GM12878 (cell line): Measurements from ENCODE around the gene GPR89B. TPM values are rescaled to one million over a fixed set of nuclear protein-coding genes. Genes with fewer than 3 reads are reported as not detected.
"Not testable (repeated sequence)": the region's sequence is repeated elsewhere in the genome, so short reads cannot be mapped to it uniquely, and the experiment has no call there.

ENCODE experiments used
- ATAC-seq: fragments of 200-7000 bp; cut with Tn5 transposase; 3 replicates; pipeline ENCODE4 v1.9.1; 2020; ENCODE audit warnings: mild to moderate bottlenecking, moderate library complexity
- BruUV-seq: library from RNA; stranded (reverse); fragments of 400-500 nt; replicated peaks from 2 replicates; lab custom pipeline; 2021; lab: Mats Ljungman, UMichigan
- CTCF ChIA-PET: fragments of 300-600 bp; sonication (Branson Sonifier 250); formaldehyde crosslinking; extraction: SDS; loops from one replicate; lab custom pipeline; 2021; ENCODE audit warnings: inconsistent platforms; lab: Yijun Ruan, JAX
- POLR2A ChIA-PET: fragments of 350-600 bp; formaldehyde crosslinking; extraction: SDS; loops from one replicate; lab custom pipeline; 2021; ENCODE audit warnings: inconsistent platforms; lab: Charles Lee
- RAD21 ChIA-PET: fragments of 300-600 bp; sonication (Branson Sonifier 250); formaldehyde crosslinking; loops from one replicate; lab custom pipeline; 2023; ENCODE audit warnings: antibody characterized with exemption; ENCODE audit not compliant: unreplicated experiment; lab: Charles Lee
- SMC1A ChIA-PET: fragments of 300-600 bp; sonication (Branson Sonifier 250); formaldehyde crosslinking; loops from one replicate; lab custom pipeline; 2023; ENCODE audit not compliant: unreplicated experiment, uncharacterized antibody; lab: Charles Lee
- DNase-seq: peaks from one replicate; pipeline ENCODE4 v3.0.0-alpha.2; 2011; ENCODE audit warnings: low read depth, low spot score
- FAIRE-seq: peaks from 3 replicates; lab custom pipeline; 2011; peaks lifted over from hg19 to GRCh38; lab: Jason Lieb, UNC
- H2AFZ ChIP-seq: 2 replicates; pipeline ENCODE4 v1.6.0; 2011; ENCODE audit warnings: low read depth, low read length, control low read depth; ENCODE audit not compliant: control insufficient read depth
- H3K27ac ChIP-seq: 2 replicates; pipeline ENCODE4 v1.5.1; 2011; ENCODE audit warnings: control low read depth; ENCODE audit not compliant: control insufficient read depth, insufficient read depth
- H3K27me3 ChIP-seq, 2 experiments: replicated peaks in 1 of 2; 2 replicates each; pipeline versions ENCODE4 v1.6.0 to v1.6.1; 2011; ENCODE audit warnings: low read length in 1 of 2; ENCODE audit not compliant: control insufficient read depth in 2 of 2, insufficient read depth in 2 of 2
- H3K36me3 ChIP-seq, 2 experiments: 2 replicates each; pipeline ENCODE4 v1.5.1; 2011; ENCODE audit warnings: low read length in 1 of 2; ENCODE audit not compliant: control insufficient read depth in 2 of 2, insufficient read depth in 2 of 2
- H3K4me1 ChIP-seq: 2 replicates; pipeline ENCODE4 v1.6.1; 2011; ENCODE audit warnings: mild to moderate bottlenecking, low read length, moderate library complexity, mixed read lengths; ENCODE audit not compliant: control insufficient read depth, insufficient read depth
- H3K4me2 ChIP-seq: 2 replicates; pipeline ENCODE4 v1.6.0; 2011; ENCODE audit warnings: control low read depth; ENCODE audit not compliant: control insufficient read depth, insufficient read depth
- H3K4me3 ChIP-seq: fragments of 200-600 bp; sonication (generic); 2 replicates; pipeline ENCODE4 v1.5.1; 2016
- H3K79me2 ChIP-seq: 2 replicates; pipeline ENCODE4 v1.6.0; 2011; ENCODE audit warnings: low read length; ENCODE audit not compliant: control insufficient read depth, insufficient read depth
- H3K9ac ChIP-seq: 2 replicates; pipeline ENCODE4 v1.8.0; 2011; ENCODE audit warnings: low read length, control low read depth, mixed read lengths; ENCODE audit not compliant: control insufficient read depth, insufficient read depth
- H3K9me3 ChIP-seq: replicated peaks from 3 replicates; pipeline ENCODE4 v1.5.1; 2011; ENCODE audit warnings: mild to moderate bottlenecking, low read length; ENCODE audit not compliant: control insufficient read depth, insufficient read depth
- H4K20me1 ChIP-seq: 2 replicates; pipeline ENCODE4 v1.6.0; 2011; ENCODE audit not compliant: control insufficient read depth, insufficient read depth
- ATF7 ChIP-seq: fragments of 450-650 bp; IDR thresholded peaks from 2 replicates; pipeline ENCODE4 v1.6.1; 2016; ENCODE audit warnings: low read depth, mild to moderate bottlenecking
- DPF2 ChIP-seq: fragments of 450-650 bp; IDR thresholded peaks from 2 replicates; pipeline ENCODE4 v1.6.1; 2017; ENCODE audit warnings: mild to moderate bottlenecking
- HDAC6 ChIP-seq: fragments of 200-600 bp; sonication (generic); IDR thresholded peaks from one replicate; pipeline ENCODE4 v1.8.0; 2017; ENCODE audit warnings: antibody characterized with exemption; ENCODE audit not compliant: unreplicated experiment
- JUNB ChIP-seq: IDR thresholded peaks from 2 replicates; pipeline ENCODE4 v1.6.1; 2016; ENCODE audit warnings: antibody characterized with exemption, mild to moderate bottlenecking
- MTA2 ChIP-seq: fragments of 450-650 bp; IDR thresholded peaks from 2 replicates; pipeline ENCODE4 v1.6.1; 2016; ENCODE audit warnings: low read depth, mild to moderate bottlenecking, moderate library complexity
- PBX3 ChIP-seq: IDR thresholded peaks from 2 replicates; pipeline ENCODE4 v1.6.1; 2011; ENCODE audit warnings: mild to moderate bottlenecking, low read depth, low read length, moderate library complexity; ENCODE audit not compliant: insufficient replicate concordance
- POU2F2 ChIP-seq: IDR thresholded peaks from 3 replicates; pipeline ENCODE4 v1.6.1; 2011; ENCODE audit warnings: low read depth, mild to moderate bottlenecking, low read length, borderline replicate concordance
- ZNF207 ChIP-seq: fragments of 450-650 bp; IDR thresholded peaks from 2 replicates; pipeline ENCODE4 v1.6.1; 2014; ENCODE audit warnings: antibody characterized with exemption, mild to moderate bottlenecking, borderline replicate concordance
- ZNF687 ChIP-seq: fragments of 450-650 bp; IDR thresholded peaks from 2 replicates; pipeline ENCODE4 v1.6.1; 2017; ENCODE audit warnings: mild to moderate bottlenecking, moderate library complexity
- WGBS: methylation state at CpG from one replicate; pipeline ENCODE4 v1.1.6; 2016; ENCODE audit warnings: low lambda C conversion rate; ENCODE audit not compliant: insufficient replicate concordance, insufficient coverage; ENCODE audit errors: missing lambda C conversion rate; 5-methylcytosine and 5-hydroxymethylcytosine counted together
- in situ Hi-C: fragments of 300-500 bp; cut with MboI; formaldehyde crosslinking; loops from 9 replicates; pipeline ENCODE4 v1.14.3; 2018; ENCODE audit warnings: mixed read lengths
- intact Hi-C: fragments of 100-400 bp; cut with micrococcal nuclease; formaldehyde crosslinking; loops from one replicate; pipeline ENCODE4 v1.14.2; 2022; ENCODE audit not compliant: unreplicated experiment
- polyA plus RNA-seq, 11 experiments: library from polyadenylated mRNA; depleted of rRNA in 4 of 11; unstranded in 6 of 11; stranded (reverse) in 5 of 11; fragments of >200 nt; fragmentation: Nextera tagmentation in 4 of 11; fragmentation: Illumina TruSeq in 1 of 11; extraction: Ambion mirVana in 4 of 11; extraction: Trizol in 1 of 11; gene quantifications; 1 replicate in 1 of 11; 2 replicates in 10 of 11; pipeline versions ENCODE4 v1.2.1 to v1.2.3, GENCODE V29; 2011 to 2016; ENCODE audit warnings: inconsistent platforms in 2 of 11, missing spikeins in 2 of 11, low read depth in 1 of 11
- total RNA-seq, 4 experiments: library from RNA; depleted of rRNA in 3 of 4; stranded (reverse); fragments of >200 nt in 3 of 4; fragmentation: Illumina TruSeq in 1 of 4; extraction: Trizol in 1 of 4; gene quantifications; 2 replicates each; pipeline versions ENCODE4 v1.2.1 to v1.2.3, GENCODE V29; 2013 to 2021

GPR89B gene
- total and polyA plus RNA-seq, 10 of the 15 experiments (the other 5 are each of a cell fraction or from before 2014, with no cell fraction given): 7.5 to 28.9 (median 16.6) TPM

GRCh38 chr1:148037850-148038461 lies 109.7 kb downstream of the GPR89B start:
- BruUV-seq, H3K9me3 ChIP-seq, RAD21 ChIA-PET, DNase-seq, H3K27ac ChIP-seq, in situ Hi-C loops, SMC1A ChIA-PET, H3K27me3 ChIP-seq, H3K4me1 ChIP-seq, H3K79me2 ChIP-seq, CTCF ChIA-PET, H4K20me1 ChIP-seq, POLR2A ChIA-PET, FAIRE-seq, intact Hi-C loops, H3K36me3 ChIP-seq, H3K4me3 ChIP-seq, H2AFZ ChIP-seq, H3K9ac ChIP-seq: not testable (repeated sequence)
- H3K4me2 ChIP-seq: peak overlapping the region; percentile 31; the same call in 1 of the 2 replicates
- ATAC-seq: peak; percentile 34
- 0% methylated on average over 5 of the region's 21 CpGs for WGBS

GRCh38 chr1:148038462-148039333 lies 110.5 kb downstream of the GPR89B start:
- peak overlapping the region; percentile 37; the same call in 1 of the 2 replicates for H3K27ac ChIP-seq
- FAIRE-seq, H4K20me1 ChIP-seq, SMC1A ChIA-PET, RAD21 ChIA-PET, H3K9me3 ChIP-seq, intact Hi-C loops, H3K36me3 ChIP-seq, H3K4me3 ChIP-seq, H3K79me2 ChIP-seq, H3K4me1 ChIP-seq, POLR2A ChIA-PET, in situ Hi-C loops, H3K27me3 ChIP-seq, CTCF ChIA-PET: not testable (repeated sequence)
- H3K4me2 ChIP-seq: peak overlapping the region; percentile 31; the same call in 1 of the 2 replicates
- H2AFZ ChIP-seq: peak overlapping the region; percentile 47; the same call in 1 of the 2 replicates
- TSS peak; percentile 100 for BruUV-seq
- ATAC-seq (peak; percentile 93), DNase-seq (peak; percentile 94)
- H3K9ac ChIP-seq: peak overlapping the region; percentile 60
- WGBS: under 1% methylated on average over 17 of the region's 38 CpGs
- TF ChIP-seq ZNF687 (peak; percentile 97), JUNB (peak; percentile 69), PBX3 (peak; percentile 46), DPF2 (0 out of 2 replicates have a peak, but pooled peaks have one; percentile 20), MTA2 (peak; percentile 41; the same call in 1 of the 2 replicates), HDAC6 (peak; percentile 87), ATF7 (peak; percentile 93), ZNF207 (peak; percentile 71; the same call in 1 of the 2 replicates), POU2F2 (peak; percentile 99)
